Anterior cingulate cortex (tissue), 58 donors: Measurements from ENCODE around the gene BRPF3.
A peak's percentile ranks its signal among the peaks of the same experiment; 100 is the strongest.

Experiments
- DNase-seq, 58 donors: peaks; one replicate each; lab custom pipeline; 2025; lab: John Stamatoyannopoulos, UW

Gene BRPF3

GRCh38 chr6:36196113-36196879 is at the start of gene BRPF3:
TSS of gene BRPF3 (plus strand) at chr6:36196744. CDS start at chr6:36200323, 3,579 bp downstream.
- DNase-seq = peak in 57 of 58 donors; percentile 20 to 93 (median 77)

DNA sequence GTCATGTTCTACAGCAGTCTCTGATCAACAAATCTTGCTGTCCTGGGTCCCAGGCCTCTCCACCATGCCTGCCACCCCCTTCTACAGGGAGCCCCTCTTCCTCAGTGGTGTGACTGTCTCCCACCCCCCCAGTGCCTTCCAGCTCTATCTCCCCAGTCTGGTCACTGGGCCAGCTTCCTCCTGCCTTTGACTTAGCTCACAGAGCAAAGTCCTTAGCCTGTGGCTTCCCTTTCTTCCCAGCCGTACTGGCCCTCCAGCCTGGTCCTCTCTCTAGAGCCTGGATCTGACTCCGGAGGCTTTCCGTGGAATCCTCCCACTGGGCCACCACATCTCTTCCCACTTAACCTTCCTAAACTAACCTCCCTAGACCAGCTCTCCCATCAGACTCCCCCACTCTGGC is 49.2 kb upstream of the BRPF3 start:
- DNase-seq = no peak

GRCh38 chr6:36149476-36149875 is 47.1 kb upstream of the BRPF3 start:
- no peak for DNase-seq

DNA sequence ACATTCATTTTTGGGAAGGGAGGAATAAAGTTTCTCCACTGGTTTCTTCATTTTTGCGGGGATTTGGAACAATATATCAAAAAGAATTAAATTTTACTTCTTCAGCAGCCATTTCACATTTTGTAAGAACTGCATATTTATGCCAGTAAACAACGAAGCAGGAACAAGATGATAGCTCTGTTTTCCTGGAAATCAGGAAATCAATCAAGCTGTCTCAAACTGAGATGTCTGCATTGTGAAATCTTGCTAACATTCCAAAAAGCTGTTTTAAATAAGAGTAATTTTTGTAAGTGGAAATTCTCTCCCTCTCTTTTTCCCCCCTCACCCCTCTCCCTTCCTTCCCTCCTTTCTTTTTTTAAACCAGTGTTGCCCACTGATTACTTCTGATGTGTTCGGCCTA is 46.3 kb upstream of the BRPF3 start:
- DNase-seq = no peak

DNA sequence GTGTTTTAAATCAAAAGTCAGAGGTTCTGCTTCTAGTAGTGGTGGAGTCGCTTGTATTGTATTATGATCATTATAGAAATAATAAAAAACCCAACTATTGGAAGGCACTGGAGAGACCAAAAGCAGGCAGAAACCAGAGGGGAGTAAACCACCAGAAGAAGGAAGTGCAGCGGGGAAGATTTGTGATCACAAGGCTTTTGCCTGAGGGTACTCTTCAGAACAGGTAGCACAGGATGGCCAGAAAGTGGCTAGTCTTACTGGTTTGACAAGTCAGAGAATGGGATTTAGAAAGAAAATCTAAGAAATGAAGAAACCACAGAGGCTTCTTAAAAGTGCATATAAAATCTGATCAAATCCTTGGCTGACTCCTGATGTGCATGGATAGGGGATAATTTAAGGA is 42.3 kb upstream of the BRPF3 start:
- no peak for DNase-seq

- DNase-seq = no peak
These were observed 40.9 kb upstream of the BRPF3 start for GRCh38 chr6:36155662-36156061.

DNA sequence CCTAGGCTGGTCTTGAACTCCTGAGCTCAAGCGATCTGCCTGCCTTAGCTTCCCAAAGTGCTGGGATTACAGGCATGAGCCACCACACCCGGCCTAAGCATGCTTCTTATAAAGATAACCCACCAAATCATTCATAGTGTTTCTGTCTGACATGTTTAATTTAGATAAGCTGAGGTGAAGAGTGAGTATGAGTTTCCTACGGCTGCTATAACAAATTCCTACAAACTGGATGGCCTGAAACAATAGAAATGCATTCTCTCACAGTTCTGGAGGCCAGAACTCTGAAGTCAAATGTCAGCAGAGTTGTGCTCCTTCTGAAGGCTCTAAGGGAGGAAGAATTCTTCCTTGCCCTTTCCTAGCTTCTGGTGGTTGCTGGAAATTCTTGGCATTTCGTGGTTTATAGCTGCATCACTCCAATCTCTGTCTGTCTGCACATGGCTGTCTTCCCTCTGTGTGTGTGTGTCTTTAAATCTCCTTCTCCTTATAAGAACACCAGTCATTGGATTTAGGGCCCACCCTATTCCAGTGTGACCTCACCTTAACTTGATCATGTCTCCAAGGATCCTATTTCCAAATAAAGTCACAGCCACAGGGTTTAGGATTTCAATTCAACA is 36.3 kb upstream of the BRPF3 start:
- DNase-seq = no peak

DNA sequence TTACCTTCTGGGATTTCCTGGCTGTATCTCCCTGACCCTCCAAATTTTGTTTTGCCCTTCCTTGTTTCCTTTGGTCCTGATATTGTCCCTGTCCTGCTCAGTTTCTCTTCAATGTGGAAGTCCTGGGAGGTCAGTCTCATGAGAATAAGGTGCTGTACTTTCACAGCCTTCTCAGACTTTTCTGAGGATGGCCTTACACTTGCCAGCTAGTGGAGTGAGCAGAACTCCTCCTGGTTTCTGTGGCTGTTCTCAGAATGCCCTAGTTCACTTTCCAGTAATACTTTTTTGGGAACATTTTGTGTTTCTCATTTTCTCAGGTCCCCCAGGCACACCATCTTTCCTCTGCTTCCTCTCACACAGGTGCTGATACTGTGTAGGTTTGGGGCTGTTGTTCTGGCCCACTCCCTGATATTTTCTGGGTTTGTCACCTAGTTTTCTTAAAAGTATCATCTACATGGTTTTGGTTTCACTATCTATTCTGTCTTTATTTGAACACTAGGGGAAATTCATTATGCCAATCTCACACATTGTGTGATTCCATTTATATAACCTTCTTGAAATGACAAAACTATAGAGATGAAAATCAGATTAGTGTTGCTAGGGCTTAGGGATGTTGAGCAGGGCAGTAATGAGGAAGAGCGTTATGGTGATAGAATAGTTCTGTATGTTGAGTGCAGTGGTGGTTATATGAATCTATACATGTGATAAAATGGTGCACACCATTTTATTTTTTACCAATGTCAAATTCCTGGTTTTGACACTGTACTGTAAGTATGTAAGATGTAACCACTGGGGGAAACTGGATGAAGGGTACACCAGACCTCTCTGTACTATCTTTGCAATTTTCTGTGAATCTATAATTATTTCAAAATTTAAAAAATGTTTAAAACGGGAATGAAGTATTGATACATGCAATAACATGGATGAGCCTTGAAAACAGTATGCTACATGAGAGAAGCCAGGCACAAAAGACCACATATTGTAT is 27.2 kb upstream of the BRPF3 start:
- DNase-seq = no peak

GRCh38 chr6:36170704-36171103 is 25.8 kb upstream of the BRPF3 start:
- no peak for DNase-seq

GRCh38 chr6:36171573-36171972 is 25.0 kb upstream of the BRPF3 start:
- no peak for DNase-seq

DNA sequence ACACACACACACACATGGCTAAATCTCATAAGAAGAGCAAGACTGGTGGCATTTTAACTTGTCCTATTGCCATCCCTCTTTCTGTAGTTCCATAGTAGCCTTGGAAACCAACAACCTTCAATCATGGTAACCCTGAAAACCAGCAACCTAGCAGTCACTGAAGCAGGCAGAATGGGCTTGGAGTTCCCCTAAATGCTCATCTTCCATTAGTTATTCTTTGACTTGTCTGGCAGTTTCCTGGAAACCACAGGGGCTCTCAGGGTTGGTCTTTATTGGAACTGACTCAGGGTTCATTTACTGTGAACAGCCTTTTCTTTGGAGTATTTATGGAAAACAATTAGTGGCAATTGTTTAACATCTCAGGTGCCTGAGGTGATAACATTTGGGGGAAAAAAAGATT is 19.4 kb upstream of the BRPF3 start:
- DNase-seq = no peak

DNA sequence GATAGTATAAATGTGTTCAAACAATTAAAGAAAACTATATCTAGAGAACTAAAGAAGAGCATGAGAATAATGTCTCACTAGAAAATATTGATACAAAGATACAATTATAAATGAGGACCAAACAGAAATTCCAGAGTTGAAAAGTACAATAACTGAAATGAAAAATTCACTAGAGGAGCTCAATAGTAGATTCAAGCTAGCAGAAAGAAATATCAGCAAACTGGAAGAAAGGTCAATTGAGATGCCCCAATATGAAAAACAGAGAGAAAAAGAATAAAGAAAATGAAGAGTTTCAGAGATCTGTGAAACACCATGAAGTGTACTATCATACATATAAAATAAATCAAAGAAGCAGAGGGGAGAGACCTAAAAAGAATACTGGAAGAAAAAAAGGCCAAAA is 18.0 kb upstream of the BRPF3 start:
- DNase-seq = no peak

DNA sequence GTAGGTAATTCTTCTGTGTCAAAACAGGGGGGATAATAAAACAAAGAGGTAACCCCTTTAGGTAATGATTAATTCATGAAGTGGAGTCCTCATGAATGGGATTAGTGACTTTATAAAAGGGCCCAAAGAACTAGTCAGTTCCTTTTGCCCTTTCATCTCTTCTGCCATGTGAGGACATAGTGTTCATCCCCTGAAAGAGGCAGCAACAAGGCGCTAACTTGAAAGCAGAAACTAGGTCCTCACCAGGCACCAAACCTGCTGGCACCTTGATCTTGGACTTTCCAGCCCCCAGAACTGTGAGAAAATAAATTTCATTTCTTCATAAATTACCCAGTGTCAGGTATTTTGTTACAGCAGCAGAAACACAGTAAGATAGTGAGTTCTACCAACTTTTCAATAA is 16.4 kb upstream of the BRPF3 start:
- DNase-seq = no peak

DNA sequence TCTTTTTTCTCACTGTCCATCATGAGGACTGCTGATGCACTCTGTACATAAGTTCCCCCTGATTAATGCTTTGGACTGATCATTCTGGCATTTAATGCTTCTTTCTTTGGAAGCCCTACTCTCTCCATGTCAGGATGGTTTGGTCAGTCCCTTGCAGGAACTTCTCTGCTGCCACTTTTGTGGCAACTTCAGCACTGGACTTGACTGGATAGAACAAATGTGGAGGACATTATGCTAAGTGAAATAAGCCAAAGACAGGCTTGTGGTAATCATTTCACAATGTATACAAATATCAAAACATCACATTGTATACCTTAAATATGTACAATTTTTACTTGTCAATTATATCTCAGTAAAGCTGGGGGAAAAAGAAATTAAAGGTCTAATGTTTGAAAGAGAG is 12.2 kb upstream of the BRPF3 start:
- DNase-seq = no peak

GRCh38 chr6:36186199-36186598 is 10.3 kb upstream of the BRPF3 start:
- no peak for DNase-seq

DNA sequence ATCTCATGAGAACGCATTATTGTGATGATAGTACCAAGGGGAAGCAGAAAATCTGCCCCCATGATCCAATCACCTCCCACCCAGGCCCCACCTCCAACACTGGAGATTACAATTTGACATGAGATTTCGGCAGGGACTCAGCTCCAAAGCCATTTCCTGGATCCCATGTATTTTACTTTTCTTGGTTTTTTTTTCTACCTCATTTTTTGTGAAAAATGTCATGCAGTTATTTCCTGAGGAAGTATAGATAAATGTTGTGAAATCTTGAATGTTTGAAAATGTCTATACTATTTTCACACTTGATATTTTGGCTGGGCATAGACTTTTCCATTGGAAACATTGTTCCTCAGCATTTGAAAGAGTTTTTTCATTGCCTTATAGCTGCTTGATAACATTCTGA is 9.1 kb upstream of the BRPF3 start:
- no peak for DNase-seq

GRCh38 chr6:36195471-36196112 is 952 bp upstream of the BRPF3 start:
- no peak for DNase-seq

DNA sequence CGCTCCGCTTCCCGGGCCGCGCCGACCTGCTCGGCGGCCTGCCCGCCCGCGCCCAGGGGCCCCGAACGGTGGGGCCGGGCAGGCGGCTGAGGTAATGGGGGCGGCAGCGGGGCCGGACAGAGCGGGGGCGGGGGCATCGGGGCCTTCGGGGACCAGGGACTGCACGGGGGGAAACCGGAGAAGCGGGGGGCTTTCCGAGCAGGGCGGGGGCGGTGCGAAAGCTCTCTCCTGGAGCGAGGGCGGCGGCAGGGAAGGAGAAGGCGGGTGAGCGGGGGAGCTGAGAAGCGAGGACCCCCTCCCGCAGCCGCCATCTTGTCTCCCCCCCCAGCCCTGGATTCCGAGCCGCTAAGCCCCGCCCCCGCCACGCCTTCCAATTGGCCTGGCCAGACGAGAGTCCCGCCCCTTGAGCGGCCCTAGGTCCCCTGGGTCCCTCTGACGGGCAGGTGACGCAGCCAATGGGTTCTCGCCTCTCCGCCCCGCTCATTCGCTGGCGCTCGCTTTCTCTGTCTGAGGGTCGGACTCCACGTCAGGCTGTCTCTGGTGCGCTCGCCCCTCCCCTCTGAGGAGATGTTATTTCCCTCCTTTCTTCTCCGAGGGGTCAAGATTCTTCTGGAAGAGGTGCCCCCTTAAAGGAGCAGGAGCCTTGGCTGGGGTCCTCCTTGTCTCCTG is 470 bp downstream of the BRPF3 start:
- DNase-seq = peak; percentile 74 to 100 (median 96)

- peak in 34 of 58 donors; percentile 9 to 66 (median 32) for DNase-seq
These were observed 1.2 kb downstream of the BRPF3 start for GRCh38 chr6:36197739-36198221.

- no peak for DNase-seq
These were observed 2.4 kb downstream of the BRPF3 start for GRCh38 chr6:36198986-36199385.
